Neural cell (in vitro differentiated cells): Measurements from ENCODE around the gene IL18BP. TPM values are rescaled to one million over a fixed set of nuclear protein-coding genes. Genes with fewer than 3 reads are reported as not detected.

Experiments used
- H2AFZ ChIP-seq: fragments of 200-600, 300-800 bp; sonication (generic), shearing (Covaris generic); 2 replicates; pipeline ENCODE4 v1.6.0; 2014; ENCODE audit warnings: low read depth, mild to moderate bottlenecking, antibody characterized with exemption, low read length, moderate library complexity
- H3F3A ChIP-seq: fragments of 200-600 bp; shearing (Covaris generic); 2 replicates; pipeline ENCODE4 v1.6.1; 2016; ENCODE audit warnings: mild to moderate bottlenecking, moderate library complexity, mixed read lengths, antibody characterized with exemption, low read length; ENCODE audit not compliant: insufficient read depth, poor library complexity, severe bottlenecking
- H3K27ac ChIP-seq: fragments of 200-600, 300-800 bp; sonication (generic), shearing (Covaris generic); 2 replicates; pipeline ENCODE4 v1.5.1; 2014; ENCODE audit warnings: mild to moderate bottlenecking, low read length, moderate library complexity
- H3K27me3 ChIP-seq: fragments of 300-800, 200-600 bp; sonication (generic), shearing (Covaris generic); 2 replicates; pipeline ENCODE4 v1.6.0; 2014; ENCODE audit warnings: mild to moderate bottlenecking, low read depth, low read length, moderate library complexity; ENCODE audit not compliant: insufficient read depth
- H3K36me3 ChIP-seq: fragments of 300-800, 200-600 bp; sonication (generic), shearing (Covaris generic); 2 replicates; pipeline ENCODE4 v1.5.1; 2014; ENCODE audit warnings: mild to moderate bottlenecking, antibody characterized with exemption, low read length, moderate library complexity; ENCODE audit not compliant: insufficient read depth
- H3K4me2 ChIP-seq: fragments of 300-800, 200-600 bp; sonication (generic), shearing (Covaris generic); 2 replicates; pipeline ENCODE4 v1.6.0; 2014; ENCODE audit warnings: mild to moderate bottlenecking, low read length
- H3K4me3 ChIP-seq: fragments of 300-800, 200-600 bp; sonication (generic), shearing (Covaris generic); 2 replicates; pipeline ENCODE4 v1.5.1; 2014; ENCODE audit warnings: mild to moderate bottlenecking, low read length, moderate library complexity
- H3K79me2 ChIP-seq: fragments of 200-600 bp; shearing (Covaris generic); replicated peaks from 2 replicates; pipeline ENCODE4 v1.6.0; 2014; ENCODE audit warnings: mild to moderate bottlenecking, low read length, moderate library complexity; ENCODE audit not compliant: insufficient read depth
- H3K9ac ChIP-seq: fragments of 300-800, 200-600 bp; sonication (generic), shearing (Covaris generic); 2 replicates; pipeline ENCODE4 v1.6.1; 2016; ENCODE audit warnings: mild to moderate bottlenecking, low read length, mixed read lengths
- H3K9me2 ChIP-seq: fragments of 200-600 bp; shearing (Covaris generic); 2 replicates; pipeline ENCODE4 v1.6.1; 2016; ENCODE audit warnings: mild to moderate bottlenecking, low read length, mixed read lengths; ENCODE audit not compliant: insufficient read depth
- H3K9me3 ChIP-seq: fragments of 200-600, 300-800 bp; sonication (generic), shearing (Covaris generic); 2 replicates; pipeline ENCODE4 v1.6.1; 2016; ENCODE audit warnings: mild to moderate bottlenecking, mixed run types, low read length, moderate library complexity, mixed read lengths
- H4K20me1 ChIP-seq: fragments of 200-600 bp; shearing (Covaris generic); 2 replicates; pipeline ENCODE4 v1.6.1; 2016; ENCODE audit warnings: mild to moderate bottlenecking, mixed run types; ENCODE audit not compliant: insufficient read depth
- CTCF ChIP-seq: fragments of 450-650 bp; IDR thresholded peaks from 2 replicates; pipeline ENCODE4 v1.5.1; 2014; ENCODE audit warnings: antibody characterized with exemption, mild to moderate bottlenecking, moderate library complexity; ENCODE audit not compliant: poor library complexity, severe bottlenecking
- EP300 ChIP-seq: fragments of 450-650 bp; conservative IDR thresholded peaks from 2 replicates; pipeline ENCODE4 v1.6.1; 2014; ENCODE audit warnings: antibody characterized with exemption, mild to moderate bottlenecking, moderate library complexity; ENCODE audit not compliant: poor library complexity, severe bottlenecking
- EZH2 ChIP-seq: fragments of 200-600, 300-800 bp; shearing (Covaris generic), sonication (generic); IDR thresholded peaks from 2 replicates; pipeline ENCODE4 v1.6.1; 2014; ENCODE audit warnings: antibody characterized with exemption, low read length, borderline replicate concordance, mild to moderate bottlenecking; ENCODE audit not compliant: insufficient read depth, poor library complexity, severe bottlenecking
- MXI1 ChIP-seq: fragments of 450-650 bp; conservative IDR thresholded peaks from 2 replicates; pipeline ENCODE4 v1.6.1; 2014; ENCODE audit warnings: antibody characterized with exemption, mild to moderate bottlenecking; ENCODE audit not compliant: poor library complexity, severe bottlenecking
- POLR2AphosphoS5 ChIP-seq: IDR thresholded peaks from 2 replicates; pipeline ENCODE4 v1.6.1; 2012
- RAD21 ChIP-seq: fragments of 450-650 bp; conservative IDR thresholded peaks from 2 replicates; pipeline ENCODE4 v1.6.1; 2014; ENCODE audit warnings: antibody characterized with exemption, mild to moderate bottlenecking, moderate library complexity
- SMC3 ChIP-seq: fragments of 450-650 bp; conservative IDR thresholded peaks from 2 replicates; pipeline ENCODE4 v1.6.1; 2014; ENCODE audit warnings: antibody characterized with exemption, mild to moderate bottlenecking, moderate library complexity; ENCODE audit not compliant: poor library complexity
- TAF1 ChIP-seq: IDR thresholded peaks from 2 replicates; pipeline ENCODE4 v1.6.1; 2012; ENCODE audit warnings: low read depth
- polyA plus RNA-seq: library from polyadenylated mRNA; depleted of rRNA; stranded (reverse); fragments of >200 nt; gene quantifications from 2 replicates; pipeline ENCODE4 v1.2.3, GENCODE V29; 2014
- TF ChIP-seq, protein P1 (sequence below): IDR thresholded peaks from 2 replicates; pipeline ENCODE4 v1.6.1; 2012; ENCODE audit warnings: borderline replicate concordance

The IL18BP gene
- polyA plus RNA-seq, 1 donor from 2014 or later: 3.1 TPM

DNA sequence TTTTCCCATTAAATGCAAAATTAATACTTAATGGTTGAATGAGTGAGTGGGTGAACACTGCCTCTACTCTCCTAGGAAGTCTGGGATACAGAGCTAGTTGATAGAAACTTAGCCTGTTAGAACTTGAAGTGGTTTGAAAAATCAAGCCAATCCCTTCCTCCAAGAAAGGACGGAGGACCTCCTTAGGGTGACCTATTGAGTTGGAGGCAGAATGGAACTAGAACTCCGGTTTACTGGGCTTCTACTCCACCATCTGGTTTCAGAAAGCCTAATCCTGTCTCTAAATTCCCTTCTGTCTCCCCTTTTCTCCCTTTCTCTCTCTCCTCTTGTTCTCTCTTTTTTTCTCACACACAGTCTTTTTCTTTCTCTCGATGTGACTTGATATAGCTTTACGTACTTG lies 19.6 kb upstream of the IL18BP start:
- Histone ChIP-seq H3K9me3 (no peaks in the 10 kb centered on the region), H3K27ac (no peak overlapping the region), H3K36me3 (no peaks in the 10 kb centered on the region), H3K9me2 (no peaks in the 10 kb centered on the region), H3F3A (no peaks in the 10 kb centered on the region), H3K79me2 (no peaks in the 10 kb centered on the region), H3K4me3 (no peak overlapping the region), H3K4me2 (no peak overlapping the region), H2AFZ (no peak overlapping the region), H3K9ac (no peak overlapping the region), H3K27me3 (no peaks in the 10 kb centered on the region), H4K20me1 (no peaks in the 10 kb centered on the region)
- TF ChIP-seq RAD21 (no peak), CTCF (no peak), SMC3 (no peak), TAF1 (no peak), EP300 (no peak), MXI1 (no peak), POLR2AphosphoS5 (no peak), EZH2 (no peak)
- TF ChIP-seq, protein P1, sequence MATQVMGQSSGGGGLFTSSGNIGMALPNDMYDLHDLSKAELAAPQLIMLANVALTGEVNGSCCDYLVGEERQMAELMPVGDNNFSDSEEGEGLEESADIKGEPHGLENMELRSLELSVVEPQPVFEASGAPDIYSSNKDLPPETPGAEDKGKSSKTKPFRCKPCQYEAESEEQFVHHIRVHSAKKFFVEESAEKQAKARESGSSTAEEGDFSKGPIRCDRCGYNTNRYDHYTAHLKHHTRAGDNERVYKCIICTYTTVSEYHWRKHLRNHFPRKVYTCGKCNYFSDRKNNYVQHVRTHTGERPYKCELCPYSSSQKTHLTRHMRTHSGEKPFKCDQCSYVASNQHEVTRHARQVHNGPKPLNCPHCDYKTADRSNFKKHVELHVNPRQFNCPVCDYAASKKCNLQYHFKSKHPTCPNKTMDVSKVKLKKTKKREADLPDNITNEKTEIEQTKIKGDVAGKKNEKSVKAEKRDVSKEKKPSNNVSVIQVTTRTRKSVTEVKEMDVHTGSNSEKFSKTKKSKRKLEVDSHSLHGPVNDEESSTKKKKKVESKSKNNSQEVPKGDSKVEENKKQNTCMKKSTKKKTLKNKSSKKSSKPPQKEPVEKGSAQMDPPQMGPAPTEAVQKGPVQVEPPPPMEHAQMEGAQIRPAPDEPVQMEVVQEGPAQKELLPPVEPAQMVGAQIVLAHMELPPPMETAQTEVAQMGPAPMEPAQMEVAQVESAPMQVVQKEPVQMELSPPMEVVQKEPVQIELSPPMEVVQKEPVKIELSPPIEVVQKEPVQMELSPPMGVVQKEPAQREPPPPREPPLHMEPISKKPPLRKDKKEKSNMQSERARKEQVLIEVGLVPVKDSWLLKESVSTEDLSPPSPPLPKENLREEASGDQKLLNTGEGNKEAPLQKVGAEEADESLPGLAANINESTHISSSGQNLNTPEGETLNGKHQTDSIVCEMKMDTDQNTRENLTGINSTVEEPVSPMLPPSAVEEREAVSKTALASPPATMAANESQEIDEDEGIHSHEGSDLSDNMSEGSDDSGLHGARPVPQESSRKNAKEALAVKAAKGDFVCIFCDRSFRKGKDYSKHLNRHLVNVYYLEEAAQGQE: no peak

DNA sequence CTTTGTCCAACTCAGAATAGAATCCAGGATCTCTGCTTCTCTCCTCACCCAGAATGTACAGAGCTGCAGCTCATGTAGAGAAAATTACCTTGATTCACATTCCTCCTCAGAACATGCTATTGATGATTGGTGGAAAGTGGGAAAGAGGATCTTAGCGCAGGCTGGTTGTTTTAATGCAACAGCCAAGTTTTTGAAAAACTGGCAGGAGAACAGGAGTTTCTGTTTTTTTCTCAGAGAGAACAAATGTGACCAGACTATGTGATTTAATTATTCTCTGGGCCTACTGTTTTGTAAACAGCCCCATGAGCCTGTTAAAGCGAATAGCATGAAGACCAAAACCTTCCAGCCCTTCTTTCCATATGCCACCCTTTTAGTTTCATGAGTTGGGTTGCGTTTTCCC lies 19.1 kb upstream of the IL18BP start:
- Histone ChIP-seq H3K9me2 (no peaks in the 10 kb centered on the region), H3K9ac (no peak overlapping the region)
- TF ChIP-seq, protein P1: no peak
- TF ChIP-seq MXI1 (no peak), EP300 (no peak), CTCF (no peak), SMC3 (no peak), EZH2 (no peak), POLR2AphosphoS5 (no peak), TAF1 (no peak), RAD21 (no peak)

More for the DNA sequence above, 19.1 kb upstream of the IL18BP start:
- no peak overlapping the region for H3K4me2 ChIP-seq
- no peak overlapping the region for H3K27ac ChIP-seq
- no peaks in the 10 kb centered on the region for H3F3A ChIP-seq
- no peak overlapping the region for H2AFZ ChIP-seq
- no peaks in the 10 kb centered on the region for H4K20me1 ChIP-seq
- no peaks in the 10 kb centered on the region for H3K79me2 ChIP-seq
- no peaks in the 10 kb centered on the region for H3K27me3 ChIP-seq
- H3K4me3 ChIP-seq: no peak overlapping the region
- no peaks in the 10 kb centered on the region for H3K9me3 ChIP-seq
- no peaks in the 10 kb centered on the region for H3K36me3 ChIP-seq
